Kidney (tissue), 14 donors: ENCODE measurements around the gene SHROOM2. TPM values are rescaled to one million over a fixed set of nuclear protein-coding genes. Genes with fewer than 3 reads are reported as not detected.

Experiments
- DNase-seq, 5 donors: peaks; one replicate each; pipeline ENCODE4 v3.0.0-alpha.2; 2013 to 2020
- FAIRE-seq: peaks from 2 replicates; lab custom pipeline; 2012; peaks lifted over from hg19 to GRCh38; lab: Jason Lieb, UNC
- H3K27ac ChIP-seq, 2 donors: one replicate each; pipeline ENCODE4 v1.7.0; 2013; ENCODE audit warnings: low read depth in 2 of 2, low read length in 2 of 2, inconsistent platforms in 1 of 2
- H3K27me3 ChIP-seq: one replicate; pipeline ENCODE4 v1.7.1; 2013; ENCODE audit warnings: low read length, inconsistent platforms; ENCODE audit not compliant: control insufficient read depth, insufficient read depth
- H3K36me3 ChIP-seq, 3 donors: one replicate each; pipeline versions ENCODE4 v1.7.0 to v1.7.1; 2013; ENCODE audit warnings: low read length in 3 of 3, control low read depth in 1 of 3, inconsistent platforms in 1 of 3; ENCODE audit not compliant: insufficient read depth in 3 of 3, control insufficient read depth in 2 of 3
- H3K4me1 ChIP-seq, 3 donors: one replicate each; pipeline versions ENCODE4 v1.7.0 to v1.7.1; 2013; ENCODE audit warnings: low read length in 3 of 3, inconsistent platforms in 1 of 3, low read depth in 1 of 3; ENCODE audit not compliant: control insufficient read depth in 2 of 3, insufficient read depth in 2 of 3
- H3K4me3 ChIP-seq, 3 donors: one replicate each; pipeline versions ENCODE4 v1.7.0 to v1.8.1; 2013; ENCODE audit warnings: low read length in 3 of 3, control low read depth in 1 of 3, inconsistent platforms in 1 of 3
- H3K9ac ChIP-seq, 3 donors: one replicate each; pipeline versions ENCODE4 v1.7.0 to v1.7.1; 2013; ENCODE audit warnings: low read length in 3 of 3, control low read depth in 1 of 3, inconsistent platforms in 1 of 3
- H3K9me3 ChIP-seq, 3 donors: one replicate each; pipeline versions ENCODE4 v1.7.0 to v1.7.1; 2013; ENCODE audit warnings: low read length in 3 of 3, control low read depth in 1 of 3, inconsistent platforms in 1 of 3; ENCODE audit not compliant: control insufficient read depth in 2 of 3, insufficient read depth in 1 of 3
- CTCF ChIP-seq: IDR thresholded peaks from 3 replicates; pipeline ENCODE4 v1.5.1; 2012; ENCODE audit warnings: mild to moderate bottlenecking, moderate library complexity, borderline replicate concordance; ENCODE audit not compliant: insufficient read depth; ENCODE audit errors: extremely low read depth
- intact Hi-C: fragments of 100-400 bp; cut with DNase I; formaldehyde crosslinking; loops from one replicate; pipeline ENCODE4 v1.11.1; 2022
- polyA plus RNA-seq: library from polyadenylated mRNA; stranded (reverse); fragments of 350-450 nt; fragmentation: Illumina TruSeq; extraction: RNeasy Lipid Tissue Mini Kit (QIAGEN cat#74804); gene quantifications from one replicate; pipeline ENCODE4 v1.2.3, GENCODE V29; 2014; ENCODE audit warnings: low read depth, low replicate concordance; ENCODE audit not compliant: insufficient read depth
- total RNA-seq: library from RNA; stranded (reverse); fragmentation: NEBNext Ultra II Directional; extraction: Animal tissue kit (Norgen Biotek cat#: 25700); gene quantifications from one replicate; pipeline ENCODE4 v1.2.1, GENCODE V29; 2021
- donor health status: control.
- donor health status: control.
- donor health status: control.
- donor health status: control.
- donor health status: control.
- donor health status: DM: yes; HTN: yes; CAD: no.
- donor health status: Normal renal cell carcinoma (clear cell type).

The SHROOM2 gene
- total and polyA plus RNA-seq, 2 donors from 2014 or later: 3.5 to 11.8 TPM

GRCh38 chrX:9862953-9863352 lies 76.7 kb downstream of the SHROOM2 start:
- intact Hi-C loops: no loop called here
- TF ChIP-seq CTCF: no peak
- no peaks in the 10 kb centered on the region for H3K4me1 ChIP-seq
- no peak for FAIRE-seq
- no peak overlapping the region for H3K4me3 ChIP-seq
- H3K9me3 ChIP-seq: no peaks in the 10 kb centered on the region
- H3K9ac ChIP-seq: no peak overlapping the region
- no peaks in the 10 kb centered on the region for H3K27me3 ChIP-seq
- no peak for DNase-seq
- no peak overlapping the region for H3K27ac ChIP-seq
- no peaks in the 10 kb centered on the region for H3K36me3 ChIP-seq

GRCh38 chrX:9864011-9864410 lies 77.8 kb downstream of the SHROOM2 start:
- no peak overlapping the region for H3K4me3 ChIP-seq
- intact Hi-C loops: no loop called here
- no peaks in the 10 kb centered on the region for H3K4me1 ChIP-seq
- DNase-seq: no peak
- H3K9ac ChIP-seq: no peak overlapping the region
- no peaks in the 10 kb centered on the region for H3K36me3 ChIP-seq
- no peak for TF ChIP-seq CTCF
- H3K27ac ChIP-seq: no peak overlapping the region
- no peaks in the 10 kb centered on the region for H3K9me3 ChIP-seq
- no peaks in the 10 kb centered on the region for H3K27me3 ChIP-seq
- no peak for FAIRE-seq

GRCh38 chrX:9865804-9866472 lies 79.7 kb downstream of the SHROOM2 start:
- Histone ChIP-seq H3K4me3 (no peak overlapping the region), H3K27me3 (no peaks in the 10 kb centered on the region), H3K9me3 (no peaks in the 10 kb centered on the region), H3K4me1 (no peaks in the 10 kb centered on the region), H3K27ac (no peak overlapping the region), H3K36me3 (no peaks in the 10 kb centered on the region), H3K9ac (no peak overlapping the region)
- intact Hi-C loops: no loop called here
- FAIRE-seq: no peak
- DNase-seq: no peak
- TF ChIP-seq CTCF: no peak

GRCh38 chrX:9866633-9867032 lies 80.4 kb downstream of the SHROOM2 start:
- Histone ChIP-seq H3K9me3 (no peaks in the 10 kb centered on the region), H3K4me1 (no peaks in the 10 kb centered on the region), H3K9ac (no peak overlapping the region), H3K4me3 (no peak overlapping the region), H3K27ac (no peak overlapping the region), H3K27me3 (no peaks in the 10 kb centered on the region), H3K36me3 (no peaks in the 10 kb centered on the region)
- no peak for TF ChIP-seq CTCF
- FAIRE-seq (no peak), DNase-seq (no peak)
- intact Hi-C loops: no loop called here
